ENCODE results near the gene ANO2. TPM values are rescaled to one million over a fixed set of nuclear protein-coding genes. Genes with fewer than 3 reads are reported as not detected.

Gene ANO2
- total and polyA plus RNA-seq, 8 donors, result 0.43 to 2.4 (median 0.97) TPM

DNA sequence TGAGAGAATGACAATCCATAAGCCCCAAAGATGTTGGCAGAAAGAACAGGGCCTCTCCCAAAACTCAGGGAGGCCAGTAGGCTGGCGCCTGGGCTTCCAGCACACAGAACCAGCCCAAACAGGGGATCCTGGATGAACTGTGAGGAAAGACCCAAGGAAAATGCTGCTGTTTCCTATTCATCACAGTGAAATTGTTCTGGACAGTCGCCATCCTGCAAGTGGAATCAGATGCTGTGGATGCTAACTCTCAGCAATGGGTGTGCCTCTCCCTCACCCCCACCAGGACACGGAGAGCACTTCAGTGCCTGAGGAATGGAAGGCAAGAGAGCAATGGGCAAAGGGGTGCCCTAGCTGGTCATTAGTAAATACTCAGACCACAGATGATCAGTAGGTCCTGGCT, 80.8 kb downstream of the ANO2 start:
- H3K36me3 ChIP-seq, result no peaks in the 10 kb centered on the region
- 51 to 65% methylated on average over 3 of the region's 3 CpGs for WGBS, 2 donors
- H3K4me3 ChIP-seq, result no peak overlapping the region
- H3K4me1 ChIP-seq, result no peaks in the 10 kb centered on the region
- no peaks in the 10 kb centered on the region for H3K9me3 ChIP-seq
- TF ChIP-seq, protein P1, sequence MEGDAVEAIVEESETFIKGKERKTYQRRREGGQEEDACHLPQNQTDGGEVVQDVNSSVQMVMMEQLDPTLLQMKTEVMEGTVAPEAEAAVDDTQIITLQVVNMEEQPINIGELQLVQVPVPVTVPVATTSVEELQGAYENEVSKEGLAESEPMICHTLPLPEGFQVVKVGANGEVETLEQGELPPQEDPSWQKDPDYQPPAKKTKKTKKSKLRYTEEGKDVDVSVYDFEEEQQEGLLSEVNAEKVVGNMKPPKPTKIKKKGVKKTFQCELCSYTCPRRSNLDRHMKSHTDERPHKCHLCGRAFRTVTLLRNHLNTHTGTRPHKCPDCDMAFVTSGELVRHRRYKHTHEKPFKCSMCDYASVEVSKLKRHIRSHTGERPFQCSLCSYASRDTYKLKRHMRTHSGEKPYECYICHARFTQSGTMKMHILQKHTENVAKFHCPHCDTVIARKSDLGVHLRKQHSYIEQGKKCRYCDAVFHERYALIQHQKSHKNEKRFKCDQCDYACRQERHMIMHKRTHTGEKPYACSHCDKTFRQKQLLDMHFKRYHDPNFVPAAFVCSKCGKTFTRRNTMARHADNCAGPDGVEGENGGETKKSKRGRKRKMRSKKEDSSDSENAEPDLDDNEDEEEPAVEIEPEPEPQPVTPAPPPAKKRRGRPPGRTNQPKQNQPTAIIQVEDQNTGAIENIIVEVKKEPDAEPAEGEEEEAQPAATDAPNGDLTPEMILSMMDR (IDR thresholded peaks at IDR 0.05), result no peak
- FAIRE-seq (no peak), ATAC-seq (no peak), DNase-seq (no peak)
- intact Hi-C loops (cut with DNase I), result no loop called here
- H3K27ac ChIP-seq, result no peak overlapping the region
- H3K27me3 ChIP-seq, result no peaks in the 10 kb centered on the region

DNA sequence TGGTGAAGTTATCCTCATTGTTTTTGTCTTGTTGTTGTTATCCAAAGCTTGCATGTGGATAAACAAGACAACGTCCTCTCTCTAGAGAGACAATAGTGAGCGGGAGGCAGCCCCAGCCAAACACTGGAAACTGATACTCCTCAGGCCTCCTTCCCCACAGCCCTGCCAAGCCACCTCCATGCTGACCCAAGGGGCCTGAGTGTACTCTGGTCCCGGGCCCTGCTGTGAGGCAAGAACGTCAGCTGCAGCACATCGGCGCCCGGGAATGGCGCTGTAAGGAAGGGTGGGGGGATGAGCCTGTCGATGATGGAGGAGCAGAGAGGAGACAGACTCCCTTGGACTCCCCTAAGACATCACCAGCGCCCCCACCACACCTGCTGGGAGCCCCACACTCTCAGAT, 83.6 kb downstream of the ANO2 start:
- H3K4me1 ChIP-seq, result no peaks in the 10 kb centered on the region
- intact Hi-C loops (cut with DNase I), result no loop called here
- ATAC-seq, result no peak
- no peak overlapping the region for H3K4me3 ChIP-seq
- WGBS, 2 donors, result 48 to 49% methylated on average over 10 of the region's 10 CpGs
- H3K36me3 ChIP-seq, result no peaks in the 10 kb centered on the region
- no peaks in the 10 kb centered on the region for H3K27me3 ChIP-seq
- no peak for FAIRE-seq
- TF ChIP-seq, protein P1 (IDR thresholded peaks at IDR 0.05), result no peak
- no peaks in the 10 kb centered on the region for H3K9me3 ChIP-seq
- no peak overlapping the region for H3K27ac ChIP-seq
- DNase-seq, result no peak

DNA sequence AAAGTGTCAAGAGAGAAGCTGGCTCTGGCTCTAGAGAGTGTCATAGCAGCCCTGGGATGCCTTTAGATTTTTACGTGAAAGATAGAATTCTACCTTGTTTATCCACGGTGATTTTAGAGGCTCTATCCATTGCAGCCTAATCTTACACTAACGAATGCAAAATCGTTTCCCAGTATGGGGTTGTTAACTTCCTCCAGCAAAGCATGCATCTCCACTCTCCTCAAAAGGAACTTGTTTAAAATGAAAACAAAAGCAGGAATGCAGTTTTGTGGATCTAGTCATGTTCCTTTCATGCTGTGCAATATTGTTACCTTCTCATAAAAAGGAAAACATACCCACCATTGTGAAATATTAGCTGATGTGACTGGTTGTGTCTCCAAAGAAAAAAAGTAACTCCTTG, 88.4 kb downstream of the ANO2 start:
- ATAC-seq, result no peak
- Histone ChIP-seq H3K27ac (no peak overlapping the region), H3K4me1 (no peaks in the 10 kb centered on the region), H3K4me3 (no peak overlapping the region), H3K27me3 (no peaks in the 10 kb centered on the region), H3K36me3 (no peaks in the 10 kb centered on the region), H3K9me3 (no peaks in the 10 kb centered on the region)
- WGBS, 2 donors, result 6 to 8% methylated on average over 4 of the region's 4 CpGs
- FAIRE-seq, result no peak
- TF ChIP-seq, protein P1 (IDR thresholded peaks at IDR 0.05), result no peak
- no peak for DNase-seq
- intact Hi-C loops (cut with DNase I), result no loop called here

DNA sequence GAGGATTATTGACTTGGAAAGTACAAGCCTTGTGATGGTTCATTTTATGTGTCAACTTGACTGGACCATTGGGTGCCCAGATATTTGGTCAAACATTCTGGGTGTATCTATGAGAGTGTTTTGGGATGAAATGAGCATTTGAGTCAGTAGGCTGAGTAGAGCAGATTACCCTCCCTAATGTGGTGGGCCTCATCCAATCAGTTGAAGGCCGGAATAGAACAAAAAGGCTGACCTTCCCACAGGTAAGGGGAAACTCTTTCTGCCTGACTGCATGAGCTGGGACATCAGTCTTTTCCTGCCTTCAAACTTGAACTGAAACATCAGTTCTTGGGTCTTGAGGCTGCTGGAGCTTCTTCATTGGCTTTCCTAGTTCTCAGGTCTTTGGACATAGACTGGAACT, 98.1 kb downstream of the ANO2 start:
- WGBS, 2 donors, result 60 to 85% methylated on average over 1 of the region's 1 CpG
- FAIRE-seq, result no peak
- no peak for ATAC-seq
- no peaks in the 10 kb centered on the region for H3K4me1 ChIP-seq
- no peak overlapping the region for H3K4me3 ChIP-seq
- peaks cover 0 to 3% (median 0%) of the 10 kb centered on the region in 4 donors for H3K27me3 ChIP-seq
- no peaks in the 10 kb centered on the region for H3K9me3 ChIP-seq
- no peaks in the 10 kb centered on the region for H3K36me3 ChIP-seq
- intact Hi-C loops (cut with DNase I), result no loop called here
- DNase-seq, result no peak
- no peak overlapping the region for H3K27ac ChIP-seq
- TF ChIP-seq, protein P1 (IDR thresholded peaks at IDR 0.05), result no peak

DNA sequence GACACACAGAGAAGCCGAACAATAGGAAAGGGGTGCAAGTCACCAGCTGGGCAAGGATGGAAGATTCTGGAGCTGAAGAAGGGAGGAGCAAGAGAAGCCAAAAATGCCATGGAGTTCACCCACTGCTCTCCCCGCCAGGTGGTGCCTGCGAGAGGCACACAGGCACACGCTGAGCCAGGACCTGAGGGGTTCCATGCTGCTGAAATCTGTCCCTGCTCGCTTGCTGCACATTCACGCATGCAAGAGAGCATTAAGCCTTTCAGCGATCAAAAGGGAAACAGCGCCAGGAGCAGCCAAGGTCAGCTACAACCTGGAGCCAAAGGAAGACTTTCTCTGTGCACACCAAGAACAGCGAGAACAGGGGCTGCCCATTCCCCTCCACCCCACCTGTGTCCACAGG, 104.1 kb downstream of the ANO2 start:
- Histone ChIP-seq H3K36me3 (no peaks in the 10 kb centered on the region), H3K9me3 (no peaks in the 10 kb centered on the region), H3K4me3 (no peak overlapping the region), H3K27ac (no peak overlapping the region), H3K27me3 (no peaks in the 10 kb centered on the region), H3K4me1 (no peaks in the 10 kb centered on the region)
- no peak for FAIRE-seq
- 39 to 48% methylated on average over 9 of the region's 9 CpGs for WGBS, 2 donors
- TF ChIP-seq, protein P1 (IDR thresholded peaks at IDR 0.05), result no peak
- no peak for DNase-seq
- no peak for ATAC-seq
- intact Hi-C loops (cut with DNase I), result no loop called here

Data from pancreas (tissue), 10 donors.